Limb (tissue), 2 donors: Measurements from ENCODE around the gene TMEM150B.

Experiments
- DNase-seq, 2 donors: peaks; one replicate each; pipeline ENCODE4 v3.0.0-alpha.2; 2016; ENCODE audit errors: extremely low spot score in 2 of 2

Gene TMEM150B

GRCh38 chr19:55308281-55308680, 16.9 kb downstream of the TMEM150B start:
- no peak for DNase-seq

- DNase-seq = no peak
Observed at GRCh38 chr19:55306712-55307111, 18.4 kb downstream of the TMEM150B start.

- DNase-seq = no peak
Observed at GRCh38 chr19:55305983-55306562, 19.1 kb downstream of the TMEM150B start.

DNA sequence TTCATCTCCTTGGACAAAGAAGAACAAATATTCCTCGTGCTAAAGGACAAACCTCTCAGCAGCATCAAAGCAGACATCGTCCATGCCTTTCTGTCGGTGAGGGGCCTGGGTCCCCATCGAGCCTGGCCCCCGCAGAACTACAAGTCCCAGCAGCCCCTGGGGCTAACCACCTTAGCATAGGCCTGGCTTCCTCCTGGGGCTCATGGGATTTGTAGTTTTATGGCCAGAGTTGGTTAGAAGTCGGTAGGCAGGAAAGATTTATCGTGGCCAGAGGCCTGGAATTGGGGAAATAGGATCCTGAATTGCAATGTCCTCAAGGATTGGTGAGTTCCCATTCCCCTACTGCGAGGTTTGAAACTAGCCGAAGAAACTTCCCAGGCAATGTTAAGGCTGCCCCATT, 19.6 kb downstream of the TMEM150B start:
- DNase-seq = no peak

DNA sequence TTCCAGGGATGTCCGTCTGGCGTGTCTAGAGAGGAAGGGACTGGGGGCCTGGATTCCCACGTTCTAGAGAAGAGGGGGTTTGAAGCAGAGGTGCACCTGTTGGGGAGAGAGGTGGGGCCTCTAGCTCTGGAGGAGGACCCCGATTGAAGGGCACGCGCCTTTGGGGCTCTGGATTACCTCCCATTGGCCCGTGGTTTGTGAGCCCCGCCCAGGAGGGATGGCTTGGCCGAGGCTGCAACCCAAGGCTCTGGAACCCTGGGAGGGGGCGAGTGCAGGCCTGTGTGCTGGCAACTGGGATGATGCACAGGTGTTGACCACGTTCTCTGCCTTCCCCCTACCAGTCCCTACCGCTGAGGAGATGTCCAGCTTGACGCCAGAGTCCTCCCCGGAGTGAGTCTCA, 20.2 kb downstream of the TMEM150B start:
- no peak for DNase-seq

DNA sequence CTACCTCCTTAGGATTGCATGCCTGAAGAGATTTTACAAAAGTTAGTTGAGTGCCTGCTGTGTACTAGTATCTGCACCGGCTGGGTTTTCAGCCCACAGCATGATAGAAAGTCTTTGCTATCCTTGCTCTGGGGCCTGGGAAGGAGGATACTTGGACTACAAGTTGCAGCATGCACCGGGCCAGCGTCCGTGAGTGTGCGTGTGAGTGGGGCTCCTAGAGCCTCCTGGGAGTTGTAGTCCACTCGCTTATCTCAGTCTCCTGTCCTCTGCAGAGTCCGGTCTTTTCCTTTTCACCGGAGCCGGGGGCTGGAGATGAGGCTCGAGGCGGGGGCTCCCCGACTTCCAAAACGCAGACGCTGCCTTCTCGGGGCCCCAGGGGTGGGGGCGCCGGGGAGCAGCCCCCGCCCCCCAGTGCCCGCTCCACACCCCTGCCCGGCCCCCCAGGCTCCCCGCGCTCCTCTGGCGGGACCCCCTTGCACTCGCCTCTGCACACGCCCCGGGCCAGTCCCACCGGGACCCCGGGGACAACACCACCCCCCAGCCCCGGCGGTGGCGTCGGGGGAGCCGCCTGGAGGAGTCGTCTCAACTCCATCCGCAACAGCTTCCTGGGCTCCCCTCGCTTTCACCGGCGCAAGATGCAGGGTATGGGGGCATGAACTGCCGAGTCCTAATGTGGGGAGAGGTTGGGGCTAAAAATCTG, 20.7 kb downstream of the TMEM150B start:
- DNase-seq = no peak

- DNase-seq = no peak
Observed at GRCh38 chr19:55303477-55303876, 21.7 kb downstream of the TMEM150B start.

DNA sequence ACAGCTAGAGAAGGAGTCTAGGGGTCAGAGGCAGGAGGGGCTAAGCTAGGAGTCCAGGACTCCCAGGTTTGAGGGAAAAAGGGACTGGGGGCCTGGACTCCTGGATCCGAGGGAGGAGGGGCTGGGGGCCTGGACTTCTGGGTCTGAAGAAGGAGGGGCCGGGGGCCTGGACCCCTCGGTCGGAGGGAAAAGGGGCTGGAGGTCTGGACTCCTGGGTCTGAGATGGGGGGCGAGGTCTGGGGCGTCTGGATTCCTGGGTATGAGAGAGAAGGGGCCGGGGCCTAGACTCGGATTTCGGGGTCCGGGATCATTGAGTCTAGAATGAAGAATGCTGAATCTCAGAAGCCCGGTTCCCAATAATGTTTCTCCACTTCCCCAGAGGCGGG, 22.8 kb downstream of the TMEM150B start:
- DNase-seq = no peak

GRCh38 chr19:55301459-55302317, 23.5 kb downstream of the TMEM150B start:
- peak; percentile 86 to 96 for DNase-seq

DNA sequence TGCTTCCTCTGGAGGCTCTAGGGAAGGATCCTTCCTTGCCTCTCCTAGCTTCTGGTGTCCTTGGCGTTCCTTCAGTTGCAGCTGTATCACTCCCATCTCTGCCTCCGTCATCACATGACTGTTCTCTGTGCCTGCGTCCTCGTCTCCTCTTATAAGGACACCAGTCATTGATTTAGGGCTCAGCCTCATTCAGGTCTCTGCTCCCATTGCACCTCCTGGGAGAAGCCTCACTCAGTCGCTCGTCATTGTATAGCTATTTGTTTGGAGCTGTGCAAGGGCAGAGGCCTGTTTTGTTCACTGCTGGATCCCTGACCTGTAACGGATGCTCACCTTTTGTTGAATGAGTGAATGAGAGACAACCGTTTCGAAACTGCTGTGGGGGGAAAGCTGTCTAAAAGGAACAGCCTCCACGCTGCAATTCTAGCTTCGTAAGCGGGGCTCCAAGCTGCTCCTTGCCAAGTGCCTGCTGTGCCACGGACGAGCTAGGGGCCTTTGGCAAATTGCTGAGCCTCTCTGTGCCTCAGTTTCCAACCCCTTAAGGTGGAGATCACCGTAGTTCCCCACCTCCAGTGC, 24.2 kb downstream of the TMEM150B start:
- DNase-seq = no peak

GRCh38 chr19:55299991-55300390, 25.1 kb downstream of the TMEM150B start:
- no peak for DNase-seq

DNA sequence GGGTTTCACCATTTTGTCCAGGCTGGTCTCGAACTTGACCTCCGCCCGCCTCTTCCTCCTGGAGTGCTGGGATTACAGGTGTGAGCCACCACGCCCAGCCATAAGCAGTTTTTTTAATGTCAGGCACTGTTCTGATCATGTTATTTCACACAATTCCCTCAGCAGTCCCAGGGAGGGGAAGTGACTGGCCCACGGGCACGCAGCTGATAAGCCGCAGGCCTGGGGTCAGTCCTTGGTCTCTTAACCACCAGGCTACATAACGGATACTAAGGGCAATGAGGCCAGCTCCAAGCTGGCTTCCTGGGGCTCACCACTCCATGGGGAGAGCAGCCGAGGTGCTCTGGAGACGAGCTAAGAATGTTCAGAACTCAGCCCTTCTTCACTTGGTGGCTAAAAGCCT, 27.9 kb downstream of the TMEM150B start:
- DNase-seq = no peak

DNA sequence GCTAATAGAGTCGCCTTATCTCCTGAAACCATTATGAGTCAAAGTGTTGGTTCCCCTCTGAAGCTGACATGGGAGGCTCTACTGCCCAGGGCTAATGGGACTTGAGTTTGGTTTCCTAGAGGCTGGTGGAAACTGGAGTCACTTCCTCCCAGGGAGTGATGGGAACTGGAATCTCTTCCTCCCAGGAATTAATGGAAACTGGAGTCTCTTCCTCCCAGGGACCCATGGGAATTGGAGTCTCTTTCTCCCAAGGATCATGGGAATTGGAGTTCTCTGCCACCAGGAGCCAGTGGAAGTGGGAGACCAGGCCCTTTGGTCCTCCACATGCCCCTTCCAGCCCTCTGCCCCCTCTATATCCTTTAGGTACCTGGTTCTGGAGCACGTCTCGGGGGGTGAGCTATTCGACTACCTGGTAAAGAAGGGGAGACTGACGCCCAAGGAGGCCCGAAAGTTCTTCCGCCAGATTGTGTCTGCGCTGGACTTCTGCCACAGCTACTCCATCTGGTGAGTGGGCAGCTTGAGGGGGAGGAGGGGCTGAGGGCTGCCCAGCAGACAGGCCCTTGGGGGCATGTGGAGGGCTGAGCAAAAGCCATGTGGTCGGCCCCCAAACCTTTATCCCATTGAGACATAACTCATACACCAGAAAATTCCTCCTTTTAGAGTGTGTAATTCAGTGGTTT, 35.9 kb downstream of the TMEM150B start:
- no peak for DNase-seq

GRCh38 chr19:55287361-55288079, 37.6 kb downstream of the TMEM150B start:
- DNase-seq = no peak

DNA sequence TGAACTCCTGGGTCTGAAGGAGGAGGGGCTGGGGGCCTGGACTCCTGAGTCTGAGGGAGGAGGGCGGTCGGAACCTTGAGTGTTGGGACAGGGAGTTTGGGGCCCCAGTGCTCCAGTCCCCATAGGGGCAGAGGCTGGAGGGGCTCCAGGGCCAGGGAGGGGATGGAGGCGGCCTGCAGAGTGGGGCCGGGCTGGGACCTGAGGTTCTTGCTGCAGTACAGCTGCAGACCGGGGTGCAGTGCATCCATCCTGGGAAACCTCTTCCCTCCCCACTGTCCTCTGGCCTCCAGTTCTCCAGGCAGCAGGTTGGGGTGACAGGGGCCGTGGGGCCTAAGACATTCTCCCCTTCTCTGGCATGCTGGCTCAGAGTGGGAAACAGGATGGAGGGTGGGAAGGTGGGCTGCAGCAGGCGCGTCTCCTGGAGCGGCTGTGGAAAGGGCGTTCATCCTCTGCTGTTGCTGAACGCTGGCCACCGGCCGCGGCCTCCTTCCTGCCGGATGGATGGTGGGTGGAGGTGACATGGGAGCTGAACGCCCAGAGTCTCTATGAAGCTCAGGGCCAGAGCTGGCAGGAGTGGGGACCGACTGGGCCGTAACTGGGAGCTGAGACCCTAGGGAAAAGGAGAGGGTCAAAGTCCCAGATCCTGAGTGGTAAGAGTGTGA, 39.8 kb downstream of the TMEM150B start:
- DNase-seq = no peak

- DNase-seq = peak in 1 of 2 donors; percentile 56
Observed at GRCh38 chr19:55284405-55285058, 40.6 kb downstream of the TMEM150B start.

GRCh38 chr19:55283548-55284377, 41.4 kb downstream of the TMEM150B start, which contains the start of gene BRSK1:
BRSK1 (plus strand) TSS chr19:55283997; CDS start chr19:55284443, 446 bp downstream.
- DNase-seq = peak; percentile 59 to 94

DNA sequence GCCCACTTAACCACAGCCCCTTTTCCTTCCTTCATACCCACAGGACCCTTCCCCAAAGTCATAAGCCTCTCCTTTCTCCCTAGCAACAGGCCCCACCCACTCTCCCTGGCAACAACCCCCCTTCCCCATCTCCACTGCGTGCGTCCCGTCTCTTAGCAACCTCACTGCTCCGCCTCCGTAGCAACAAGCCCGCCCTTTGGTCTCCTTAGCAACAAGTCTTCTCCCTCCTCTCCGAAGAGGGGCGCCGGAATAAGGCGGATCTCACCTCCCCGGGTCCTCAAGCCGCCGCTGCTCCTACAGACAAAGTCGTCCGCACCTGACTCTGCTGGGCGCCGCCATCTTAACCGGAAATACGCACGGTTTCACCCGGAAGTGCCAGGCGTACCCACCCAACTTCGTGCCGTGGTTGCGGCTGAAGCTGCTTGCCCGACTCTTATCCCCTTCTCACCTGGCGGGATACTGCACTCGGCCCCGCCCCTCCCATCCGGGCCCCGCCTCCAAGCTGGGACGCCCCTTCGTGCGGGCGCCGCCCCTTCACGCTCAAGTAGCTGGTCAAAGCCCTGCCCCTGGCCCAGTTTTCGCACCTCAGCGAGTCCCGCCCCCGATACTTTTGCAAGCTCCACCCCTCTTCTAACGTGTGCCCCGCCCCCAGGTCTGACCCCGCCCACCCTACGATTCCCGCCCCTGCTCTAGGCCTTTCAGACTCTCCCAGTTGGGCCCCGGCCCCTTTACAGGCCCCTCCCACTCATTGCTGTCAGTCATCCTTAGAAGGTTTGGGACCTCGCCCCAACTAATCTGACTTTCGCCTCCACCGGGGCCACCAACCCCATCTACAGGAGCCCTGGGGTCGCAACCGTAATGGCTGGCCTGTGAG, 45.1 kb downstream of the TMEM150B start, which contains the start of gene HSPBP1:
HSPBP1 (minus strand) TSS at position 341 of the 874 bp plus-strand sequence. CDS start 502 bp downstream, outside the sequence.
- DNase-seq = peak; percentile 95 to 96
